NCI-H128 (cell line): ENCODE results near the gene PDYN.

Experiments
- DNase-seq: peaks from one replicate; lab custom pipeline; 2025; ENCODE audit not compliant: unreplicated experiment; lab: John Stamatoyannopoulos, UW

PDYN gene

DNA sequence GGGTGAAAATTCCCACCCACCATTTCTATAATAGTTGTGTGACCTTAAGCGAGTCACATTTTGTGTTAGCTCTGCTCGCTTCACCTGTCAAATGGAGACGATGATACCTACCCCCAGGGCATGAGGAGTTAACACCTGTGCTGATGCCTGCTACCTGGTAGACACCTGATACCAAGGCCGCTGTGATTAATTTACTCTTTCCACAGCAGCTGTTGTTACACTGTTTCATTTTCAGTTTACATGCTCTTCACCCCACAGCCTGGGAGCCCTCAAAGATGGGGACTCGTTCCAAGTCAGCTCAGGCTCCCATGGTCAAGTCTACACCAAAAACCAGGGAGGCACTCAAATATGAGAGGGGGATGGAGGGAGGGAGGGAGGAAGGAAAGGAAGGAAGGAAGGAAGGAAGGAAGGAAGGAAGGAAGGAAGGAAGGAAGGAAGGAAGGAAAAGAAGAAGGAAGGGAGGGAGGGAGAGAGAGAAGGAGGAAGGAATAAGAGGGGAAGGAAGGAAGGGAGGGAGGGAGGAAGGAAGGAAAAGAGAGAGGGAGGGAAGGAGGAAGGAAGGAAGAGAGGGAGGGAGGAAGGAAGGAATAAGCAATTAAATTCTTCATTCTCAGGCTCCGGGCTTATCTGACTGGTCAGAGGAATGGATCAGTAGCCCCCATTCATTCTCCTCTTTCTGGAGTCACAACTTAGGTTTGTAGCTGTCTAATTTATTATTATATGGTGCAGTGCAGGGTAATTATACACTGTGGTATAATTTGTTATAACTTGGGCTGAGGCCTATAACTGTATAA lies 40.9 kb downstream of the PDYN start:
- DNase-seq, result no peak

- DNase-seq, result no peak
These were observed 42.3 kb downstream of the PDYN start for GRCh38 chr20:1951436-1952115.

- DNase-seq, result no peak
These were observed 43.0 kb downstream of the PDYN start for GRCh38 chr20:1950836-1951235.

GRCh38 chr20:1949347-1950100 lies 44.3 kb downstream of the PDYN start:
- no peak for DNase-seq

- no peak for DNase-seq
These were observed 46.4 kb downstream of the PDYN start for GRCh38 chr20:1947535-1947846.

DNA sequence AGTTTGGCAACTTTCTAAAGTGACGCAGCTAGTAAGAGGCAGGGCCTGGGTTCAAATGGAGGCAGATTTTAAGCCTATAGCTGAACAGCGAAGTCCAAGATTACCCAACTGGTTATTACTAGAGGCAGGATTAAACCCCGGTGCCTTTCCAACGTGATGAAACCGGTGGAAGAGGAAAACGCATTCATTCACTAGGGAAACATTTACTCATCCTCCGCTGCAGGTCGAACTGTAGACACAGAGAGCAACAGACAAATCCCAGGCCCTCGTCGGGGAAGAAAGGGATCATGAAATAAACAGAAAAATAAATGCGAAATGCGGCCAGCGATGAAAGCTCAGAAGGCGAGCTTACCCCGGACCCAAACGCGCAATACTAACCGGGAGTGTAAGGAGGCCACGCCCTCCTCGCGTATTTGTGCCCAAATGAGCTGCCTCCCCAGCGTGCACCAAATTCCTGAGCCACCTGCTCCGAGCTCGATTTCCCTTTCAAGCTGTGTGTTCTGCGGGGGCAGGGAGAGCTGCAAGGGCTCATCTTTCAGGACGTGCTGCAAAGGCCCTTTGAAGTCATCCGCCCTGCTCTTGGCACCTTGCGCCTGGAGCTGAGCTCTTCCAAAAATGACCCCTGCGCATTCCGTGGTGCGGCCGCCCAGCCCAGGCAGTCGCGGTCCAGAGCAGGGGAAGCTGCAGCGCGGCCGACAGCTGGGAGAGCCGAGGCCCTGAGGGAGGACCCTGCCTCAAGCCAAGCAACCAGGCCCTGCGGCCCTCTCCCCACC lies 46.9 kb downstream of the PDYN start:
- DNase-seq, result no peak

GRCh38 chr20:1946442-1946761 lies 47.5 kb downstream of the PDYN start:
- no peak for DNase-seq

DNA sequence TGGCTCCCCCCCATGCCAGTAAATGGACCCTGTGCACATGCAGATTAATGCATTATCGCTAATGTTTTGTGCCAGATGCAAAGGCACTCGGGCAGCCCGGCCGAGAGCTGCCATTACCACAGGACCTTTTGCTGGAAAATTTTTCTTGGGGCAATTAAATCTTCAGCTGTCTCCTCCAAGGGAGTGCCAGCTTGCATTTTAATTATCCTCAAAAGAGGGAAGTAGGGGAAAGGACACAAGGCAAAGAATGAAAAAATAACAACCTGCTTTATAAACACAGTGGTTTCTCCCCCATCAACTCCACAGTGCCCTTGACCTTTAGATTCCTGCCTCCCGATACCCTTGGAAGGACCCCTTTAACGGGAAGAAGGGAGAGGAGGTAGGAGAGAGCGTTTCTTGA lies 48.2 kb downstream of the PDYN start:
- DNase-seq, result no peak

- no peak for DNase-seq
These were observed 48.7 kb downstream of the PDYN start for GRCh38 chr20:1945134-1945618.

- DNase-seq, result no peak
These were observed 49.3 kb downstream of the PDYN start for GRCh38 chr20:1944345-1945091.

DNA sequence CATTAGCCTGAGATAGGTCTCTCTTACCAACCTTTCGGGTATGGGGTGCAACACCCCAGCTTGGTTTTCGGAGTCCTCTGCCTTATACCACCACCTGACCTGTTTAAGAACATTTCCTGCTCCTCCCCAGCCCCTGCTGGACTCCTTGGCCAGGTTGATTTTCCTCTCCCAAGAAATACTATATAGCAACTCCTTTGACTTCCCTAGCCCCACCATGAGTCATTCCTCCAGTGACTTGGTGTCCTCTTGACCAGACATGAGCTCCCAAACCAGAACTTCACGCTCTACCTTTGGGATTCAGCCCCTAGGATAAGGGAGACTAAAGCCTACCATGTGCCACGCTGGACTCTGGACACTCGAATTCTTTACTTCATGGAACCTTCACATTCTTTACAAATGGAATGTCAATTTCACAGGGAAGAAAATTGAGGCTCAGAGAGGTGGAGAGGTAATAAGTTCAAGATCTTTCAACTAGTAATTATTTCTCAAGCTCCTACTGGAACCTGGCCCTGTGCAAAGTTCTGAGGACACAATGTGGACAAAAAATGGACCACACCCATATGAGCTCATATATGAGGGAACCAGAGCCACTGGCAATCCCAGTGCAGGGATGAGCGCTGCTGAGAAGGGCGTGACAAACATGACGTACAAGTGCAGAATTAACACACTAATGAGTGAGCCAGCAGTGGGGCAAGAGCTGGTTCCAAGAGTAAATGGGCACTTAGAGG lies 50.4 kb downstream of the PDYN start:
- no peak for DNase-seq

GRCh38 chr20:1942486-1943274 lies 51.2 kb downstream of the PDYN start:
- no peak for DNase-seq

- no peak for DNase-seq
These were observed 51.8 kb downstream of the PDYN start for GRCh38 chr20:1942061-1942460.

GRCh38 chr20:1941226-1941625 lies 52.6 kb downstream of the PDYN start:
- no peak for DNase-seq

GRCh38 chr20:1940581-1940980 lies 53.3 kb downstream of the PDYN start:
- no peak for DNase-seq

DNA sequence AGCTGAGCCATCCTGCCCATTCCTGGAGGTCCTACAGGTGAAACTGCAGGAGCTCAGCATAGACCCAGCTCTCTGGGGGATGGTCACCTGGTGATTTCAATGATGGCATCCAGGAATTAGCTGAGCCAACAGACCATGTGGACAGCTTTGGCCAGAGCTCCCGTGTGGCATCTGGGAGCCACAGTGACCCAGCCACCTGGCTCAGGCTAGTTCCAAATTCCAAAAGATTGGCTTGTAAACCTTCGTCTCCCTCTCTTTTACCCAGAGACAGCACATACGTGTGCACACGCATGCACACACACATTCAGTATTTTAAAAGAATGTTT lies 54.6 kb downstream of the PDYN start:
- DNase-seq, result no peak

DNA sequence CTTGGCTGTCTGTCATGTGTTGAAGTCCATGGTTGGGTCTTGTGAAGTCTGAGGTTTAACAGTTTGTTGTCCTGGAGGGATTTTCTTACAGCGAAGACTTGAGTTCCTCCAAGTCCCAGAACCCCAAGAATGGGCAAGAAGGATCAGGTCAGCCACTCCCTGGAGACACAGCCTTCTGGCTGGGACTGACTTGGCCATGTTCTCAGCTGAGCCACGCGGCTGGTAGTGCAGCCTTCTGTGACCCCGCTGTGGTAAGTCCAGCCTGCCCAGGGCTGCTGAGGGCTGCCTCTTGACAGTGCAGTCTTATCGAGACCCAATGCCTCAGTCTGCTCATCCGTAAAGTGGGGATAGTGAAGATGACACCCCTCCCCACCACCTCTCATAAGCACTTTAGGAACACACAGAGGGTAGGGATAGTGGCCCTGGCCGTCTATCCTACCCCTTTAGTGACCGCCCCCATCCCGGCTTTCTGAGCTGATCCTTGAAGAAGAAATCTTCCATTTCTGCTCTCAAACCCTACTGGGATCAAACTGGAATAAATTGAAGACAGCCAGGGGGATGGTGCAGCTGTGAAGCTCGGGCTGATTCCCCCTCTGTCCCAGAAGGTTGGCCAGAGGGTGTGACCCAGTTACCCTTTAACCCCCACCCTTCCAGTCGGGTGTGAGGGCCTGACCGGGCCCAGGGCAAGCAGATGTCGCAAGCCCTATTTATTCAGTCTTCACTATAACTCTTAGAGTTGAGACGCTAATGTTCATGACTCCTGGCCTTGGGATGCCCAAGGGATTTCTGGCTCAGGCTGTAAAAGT lies 55.2 kb downstream of the PDYN start:
- DNase-seq, result no peak

DNA sequence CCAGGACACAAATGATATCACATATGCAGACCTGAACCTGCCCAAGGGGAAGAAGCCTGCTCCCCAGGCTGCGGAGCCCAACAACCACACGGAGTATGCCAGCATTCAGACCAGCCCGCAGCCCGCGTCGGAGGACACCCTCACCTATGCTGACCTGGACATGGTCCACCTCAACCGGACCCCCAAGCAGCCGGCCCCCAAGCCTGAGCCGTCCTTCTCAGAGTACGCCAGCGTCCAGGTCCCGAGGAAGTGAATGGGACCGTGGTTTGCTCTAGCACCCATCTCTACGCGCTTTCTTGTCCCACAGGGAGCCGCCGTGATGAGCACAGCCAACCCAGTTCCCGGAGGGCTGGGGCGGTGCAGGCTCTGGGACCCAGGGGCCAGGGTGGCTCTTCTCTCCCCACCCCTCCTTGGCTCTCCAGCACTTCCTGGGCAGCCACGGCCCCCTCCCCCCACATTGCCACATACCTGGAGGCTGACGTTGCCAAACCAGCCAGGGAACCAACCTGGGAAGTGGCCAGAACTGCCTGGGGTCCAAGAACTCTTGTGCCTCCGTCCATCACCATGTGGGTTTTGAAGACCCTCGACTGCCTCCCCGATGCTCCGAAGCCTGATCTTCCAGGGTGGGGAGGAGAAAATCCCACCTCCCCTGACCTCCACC lies 56.4 kb downstream of the PDYN start:
- DNase-seq, result no peak
